Measurements from ENCODE around the gene TRMU. TPM values are rescaled to one million over a fixed set of nuclear protein-coding genes. Genes with fewer than 3 reads are reported as not detected.

Gene TRMU
- total and polyA plus RNA-seq, 2 donors (not counting 3 experiments of a cell fraction or from before 2014, with no cell fraction given) = 42.4 to 65.7 TPM

- Histone ChIP-seq H4K20me1 (replicated peaks; ENCODE audit: control insufficient read depth, extremely low read depth, insufficient read depth, low read length) (no peaks in the 10 kb centered on the region), H3K27ac (ENCODE audit: insufficient read depth, low read depth, low read length) (no peak overlapping the region), H3K27me3 (ENCODE audit: control insufficient read depth in 2 of 2, insufficient read depth in 2 of 2, low read length in 2 of 2) (no peaks in the 10 kb centered on the region), H3K79me2 (ENCODE audit: control insufficient read depth, insufficient read depth, low read length) (peaks cover 79% of the 10 kb centered on the region), H3K9ac (replicated peaks; ENCODE audit: extremely low read depth, insufficient read depth, low read length) (no peak overlapping the region), H3K4me3 (replicated peaks in 1 of 3; ENCODE audit: insufficient read depth in 1 of 3, low read depth in 1 of 3, low read length in 3 of 3) (no peak overlapping the region), H3K4me1 (ENCODE audit: control insufficient read depth, extremely low read depth, insufficient read depth, low read length) (peaks cover 26% of the 10 kb centered on the region), H3K4me2 (ENCODE audit: insufficient read depth, low read length) (no peak overlapping the region), H3K9me1 (replicated peaks; ENCODE audit: control insufficient read depth, extremely low read depth, insufficient read depth, low read length) (no peaks in the 10 kb centered on the region), H3K9me3 (replicated peaks; ENCODE audit: control insufficient read depth, insufficient read depth, low read length) (no peaks in the 10 kb centered on the region), H2AFZ (ENCODE audit: low read depth, low read length) (no peak overlapping the region), H3K36me3 (ENCODE audit: control insufficient read depth in 2 of 2, extremely low read depth in 1 of 2, insufficient read depth in 2 of 2, low read length in 2 of 2) (peaks cover 0 to 16% of the 10 kb centered on the region in 2 experiments)
- DNase-seq (ENCODE audit: low read depth, low spot score) (no peak), FAIRE-seq (no peak)
- TF ChIP-seq MYC (IDR thresholded peaks at IDR 0.05; ENCODE audit: low read depth, low read length) = no peak
- no peak for TF ChIP-seq FOS (IDR thresholded peaks at IDR 0.05; ENCODE audit: borderline replicate concordance, insufficient read depth, low read length)
- TF ChIP-seq JUN (IDR thresholded peaks at IDR 0.05; ENCODE audit: borderline replicate concordance, insufficient read depth, insufficient read length, low read depth) = no peak
- TF ChIP-seq POLR2A (IDR thresholded peaks at IDR 0.05; ENCODE audit: low read depth, low read length) = no peak
- TF ChIP-seq EZH2 (IDR thresholded peaks at IDR 0.05; ENCODE audit: borderline replicate concordance, low read depth, low read length, severe bottlenecking) = no peak
- TF ChIP-seq POLR2AphosphoS5 (IDR thresholded peaks at IDR 0.05; ENCODE audit: insufficient read depth, low read depth, low read length) = no peak
- TF ChIP-seq, protein P1, sequence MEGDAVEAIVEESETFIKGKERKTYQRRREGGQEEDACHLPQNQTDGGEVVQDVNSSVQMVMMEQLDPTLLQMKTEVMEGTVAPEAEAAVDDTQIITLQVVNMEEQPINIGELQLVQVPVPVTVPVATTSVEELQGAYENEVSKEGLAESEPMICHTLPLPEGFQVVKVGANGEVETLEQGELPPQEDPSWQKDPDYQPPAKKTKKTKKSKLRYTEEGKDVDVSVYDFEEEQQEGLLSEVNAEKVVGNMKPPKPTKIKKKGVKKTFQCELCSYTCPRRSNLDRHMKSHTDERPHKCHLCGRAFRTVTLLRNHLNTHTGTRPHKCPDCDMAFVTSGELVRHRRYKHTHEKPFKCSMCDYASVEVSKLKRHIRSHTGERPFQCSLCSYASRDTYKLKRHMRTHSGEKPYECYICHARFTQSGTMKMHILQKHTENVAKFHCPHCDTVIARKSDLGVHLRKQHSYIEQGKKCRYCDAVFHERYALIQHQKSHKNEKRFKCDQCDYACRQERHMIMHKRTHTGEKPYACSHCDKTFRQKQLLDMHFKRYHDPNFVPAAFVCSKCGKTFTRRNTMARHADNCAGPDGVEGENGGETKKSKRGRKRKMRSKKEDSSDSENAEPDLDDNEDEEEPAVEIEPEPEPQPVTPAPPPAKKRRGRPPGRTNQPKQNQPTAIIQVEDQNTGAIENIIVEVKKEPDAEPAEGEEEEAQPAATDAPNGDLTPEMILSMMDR (IDR thresholded peaks at IDR 0.05; ENCODE audit: extremely low read depth in 1 of 2, insufficient read depth in 1 of 2, low read depth in 1 of 2, low read length in 2 of 2) = no peak
- TF ChIP-seq, protein P2, sequence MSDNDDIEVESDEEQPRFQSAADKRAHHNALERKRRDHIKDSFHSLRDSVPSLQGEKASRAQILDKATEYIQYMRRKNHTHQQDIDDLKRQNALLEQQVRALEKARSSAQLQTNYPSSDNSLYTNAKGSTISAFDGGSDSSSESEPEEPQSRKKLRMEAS (IDR thresholded peaks at IDR 0.05; ENCODE audit: insufficient read depth, insufficient read length) = no peak
- no peak for TF ChIP-seq GATA2 (IDR thresholded peaks at IDR 0.05; ENCODE audit: insufficient read depth, insufficient read length, low read depth, low read length)
- no TSS peak for BruUV-seq (replicated peaks)
- ChIA-PET CTCF (no interaction called here), POLR2A (no interaction called here)
- intact Hi-C loops (cut with micrococcal nuclease) = no loop called here
- dilution Hi-C loops (cut with MboI; ENCODE audit: extremely low pct_ligation_motif_present, low sequenced_read_pairs) = no loop called here
Measured at GRCh38 chr22:46300491-46300890, 35.0 kb upstream of the TRMU start.

Data from endothelial cell of umbilical vein (primary cell).